ENCODE data around the gene LRP1B.

LRP1B gene

DNA sequence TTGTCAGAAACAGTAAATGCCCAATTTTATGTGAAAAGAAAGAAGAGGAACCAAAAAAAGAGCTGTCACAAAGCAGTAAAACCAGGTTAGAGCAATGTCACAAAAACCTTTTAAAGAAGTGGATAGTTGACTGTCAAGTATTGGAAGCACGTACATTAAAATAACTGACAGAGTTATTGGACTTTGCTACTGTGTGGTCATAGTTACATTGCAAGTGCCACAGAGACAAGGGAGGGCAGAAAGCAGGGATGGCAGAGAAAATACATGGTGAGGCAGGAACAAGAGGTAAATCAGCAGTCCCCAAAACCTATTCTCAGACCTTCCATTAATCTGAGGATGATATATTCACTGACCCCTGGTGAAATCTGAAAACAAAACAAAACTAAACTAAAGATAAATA is 116.3 kb downstream of the LRP1B start:
- TF ChIP-seq CTCF (IDR thresholded peaks at IDR 0.05; ENCODE audit: control extremely low read depth, extremely low read depth, low read depth, missing control alignments) = no peak
- no peak for DNase-seq (ENCODE audit: extremely low spot score)
- POLR2A ChIA-PET = no interaction called here
- CTCF ChIA-PET = interaction anchor here (1.0 kb wide), 1 partner anchor 14 kb away, joined by 3 read pairs; no protein-coding TSS in a partner anchor

GRCh38 chr2:142012797-142013196 is 118.0 kb downstream of the LRP1B start:
- ChIA-PET POLR2A (no interaction called here), CTCF (no interaction called here)
- DNase-seq (ENCODE audit: extremely low spot score) = no peak
- no peak for TF ChIP-seq CTCF (IDR thresholded peaks at IDR 0.05; ENCODE audit: control extremely low read depth, extremely low read depth, low read depth, missing control alignments)

DNA sequence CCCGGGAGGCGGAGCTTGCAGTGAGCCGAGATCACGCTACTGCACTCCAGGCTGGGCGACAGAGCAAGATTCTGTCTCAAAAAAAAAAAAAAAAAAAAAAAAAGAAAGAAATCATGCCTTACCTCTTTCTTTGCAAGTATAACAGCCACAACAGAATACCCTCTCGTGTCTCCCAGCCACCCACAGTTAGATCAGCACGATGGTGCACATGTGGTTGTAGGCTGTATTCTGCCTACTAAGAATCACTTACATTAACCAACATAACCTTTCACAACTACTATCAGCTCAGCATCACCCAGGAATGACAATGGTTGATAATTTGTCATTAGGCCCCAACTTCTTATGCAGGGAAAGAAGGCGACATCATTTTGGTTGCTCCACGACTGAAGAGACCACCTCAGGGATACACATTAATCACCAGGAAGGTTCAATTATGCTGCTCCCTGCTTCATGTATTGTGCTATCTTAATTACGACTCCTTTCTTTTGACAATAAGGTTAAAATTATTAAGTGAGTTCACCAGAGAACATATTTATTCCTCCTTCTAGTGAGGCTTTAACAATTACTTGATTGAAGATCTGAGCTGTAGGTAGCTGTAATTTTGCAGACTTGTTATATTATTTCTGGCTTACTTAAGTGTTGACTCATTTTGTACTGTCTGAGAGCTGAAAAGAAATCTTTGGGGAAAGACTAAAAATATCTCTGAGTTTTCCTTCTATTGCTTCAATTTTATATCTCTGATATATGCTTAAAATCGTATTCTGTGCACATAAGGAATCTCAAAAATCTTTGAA is 120.1 kb downstream of the LRP1B start:
- POLR2A ChIA-PET = no interaction called here
- no peak for DNase-seq (ENCODE audit: extremely low spot score)
- CTCF ChIA-PET = interaction anchor here (1.4 kb wide), 1 partner anchor 10 kb away, joined by 4 read pairs; no protein-coding TSS in a partner anchor
- no peak for TF ChIP-seq CTCF (IDR thresholded peaks at IDR 0.05; ENCODE audit: control extremely low read depth, extremely low read depth, low read depth, missing control alignments)

DNA sequence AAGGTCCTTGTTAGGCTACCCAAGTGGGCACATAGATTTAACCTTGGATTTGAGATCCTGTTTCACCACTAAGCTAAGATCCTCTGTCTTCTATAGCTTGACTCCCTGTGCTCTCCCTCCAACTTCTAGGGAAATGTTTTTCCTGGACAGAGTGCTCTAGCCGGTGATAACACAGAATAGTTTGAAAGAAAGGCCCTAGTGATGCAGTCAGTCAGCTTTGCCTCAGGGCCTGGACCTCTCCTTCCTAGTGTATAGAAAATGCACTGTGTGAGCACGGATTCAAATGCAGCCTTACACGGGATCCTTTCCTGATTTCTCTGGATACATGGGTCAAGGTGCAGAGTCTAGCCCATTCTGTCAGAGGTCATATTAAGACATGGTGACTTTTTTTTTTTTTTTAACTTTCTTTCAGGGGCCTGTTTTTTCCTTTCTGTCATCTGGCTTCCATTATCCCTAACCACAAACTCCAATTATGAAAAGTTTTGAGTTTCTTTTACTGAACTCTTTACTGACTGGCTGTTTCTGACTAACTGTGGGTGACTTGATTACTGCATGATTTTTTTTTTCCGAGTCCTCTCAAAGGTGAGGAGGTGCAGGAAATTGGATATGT is 122.6 kb downstream of the LRP1B start:
- CTCF ChIA-PET = no interaction called here

GRCh38 chr2:141994066-141994465 is 136.8 kb downstream of the LRP1B start:
- no peak for DNase-seq (ENCODE audit: extremely low spot score)
- CTCF ChIA-PET = no interaction called here
- no peak for TF ChIP-seq CTCF (IDR thresholded peaks at IDR 0.05; ENCODE audit: control extremely low read depth, extremely low read depth, low read depth, missing control alignments)
- POLR2A ChIA-PET = no interaction called here

More for the DNA sequence above, 122.6 kb downstream of the LRP1B start:
- DNase-seq (ENCODE audit: extremely low spot score) = no peak
- TF ChIP-seq CTCF (IDR thresholded peaks at IDR 0.05; ENCODE audit: control extremely low read depth, extremely low read depth, low read depth, missing control alignments) = no peak
- POLR2A ChIA-PET = no interaction called here

GRCh38 chr2:141992695-141993094 is 138.1 kb downstream of the LRP1B start:
- no peak for DNase-seq (ENCODE audit: extremely low spot score)
- CTCF ChIA-PET = no interaction called here
- POLR2A ChIA-PET = no interaction called here
- no peak for TF ChIP-seq CTCF (IDR thresholded peaks at IDR 0.05; ENCODE audit: control extremely low read depth, extremely low read depth, low read depth, missing control alignments)

Measured in GM10248 (cell line).